SK-N-SH treated with all-trans-retinoic acid at 6 μM for 48 hours (cell line): Measurements from ENCODE around the gene PAXX.

ENCODE experiments used
- ARNTL ChIP-seq: fragments of 450-650 bp; formaldehyde crosslinking; IDR thresholded peaks from 2 replicates; pipeline ENCODE4 v1.5.0; 2020; ENCODE audit warnings: low read depth, mild to moderate bottlenecking, moderate library complexity, borderline replicate concordance
- TCF4 ChIP-seq: fragments of 250-450 bp; sonication (Bioruptor Pico); IDR thresholded peaks from 2 replicates; pipeline ENCODE4 v1.8.0; 2021; ENCODE audit warnings: mild to moderate bottlenecking, moderate library complexity, borderline replicate concordance
- TOX ChIP-seq: fragments of 250-450 bp; sonication (Bioruptor Pico); IDR thresholded peaks from 2 replicates; pipeline ENCODE4 v1.8.0; 2021; ENCODE audit warnings: mild to moderate bottlenecking, moderate library complexity, borderline replicate concordance
- ZFP3 ChIP-seq: fragments of 250-450 bp; sonication (Bioruptor Pico); IDR thresholded peaks from 2 replicates; pipeline ENCODE4 v1.5.0; 2020; ENCODE audit warnings: mild to moderate bottlenecking, moderate library complexity

GRCh38 chr9:137018761-137019559 is 26.7 kb downstream of the PAXX start:
- no peak for TF ChIP-seq TOX
- TF ChIP-seq TCF4 = no peak
- no peak for TF ChIP-seq ZFP3 (CRISPR knock-in tag)
- no peak for TF ChIP-seq ARNTL
